GM19455 (cell line): ENCODE measurements around the gene ALS2CL.

Experiments
- ATAC-seq: cut with Tn5 transposase; IDR thresholded peaks from one replicate; pipeline ENCODE4 v1.9.1; 2021; ENCODE audit not compliant: unreplicated experiment

Gene ALS2CL

GRCh38 chr3:46680298-46680826 is 13.1 kb downstream of the ALS2CL start:
- no peak for ATAC-seq

GRCh38 chr3:46679681-46680080 is 13.8 kb downstream of the ALS2CL start:
- ATAC-seq: no peak

GRCh38 chr3:46678280-46678679 is 15.2 kb downstream of the ALS2CL start:
- no peak for ATAC-seq

DNA sequence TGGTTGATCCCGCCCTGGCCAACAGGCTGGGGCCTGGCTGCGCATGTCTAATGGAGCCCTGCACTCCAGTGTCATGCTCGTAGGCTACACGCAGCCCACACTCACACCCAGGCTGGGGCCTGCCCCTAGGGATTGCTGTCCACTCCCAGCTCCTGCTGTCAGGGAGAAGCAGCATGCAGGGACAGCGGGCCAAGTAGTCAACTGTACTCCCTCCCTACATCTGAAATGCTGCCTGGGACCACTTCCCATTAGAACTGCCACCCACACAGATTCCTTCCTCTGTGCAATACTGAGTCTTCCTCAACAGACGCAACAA is 16.1 kb downstream of the ALS2CL start:
- ATAC-seq: no peak

DNA sequence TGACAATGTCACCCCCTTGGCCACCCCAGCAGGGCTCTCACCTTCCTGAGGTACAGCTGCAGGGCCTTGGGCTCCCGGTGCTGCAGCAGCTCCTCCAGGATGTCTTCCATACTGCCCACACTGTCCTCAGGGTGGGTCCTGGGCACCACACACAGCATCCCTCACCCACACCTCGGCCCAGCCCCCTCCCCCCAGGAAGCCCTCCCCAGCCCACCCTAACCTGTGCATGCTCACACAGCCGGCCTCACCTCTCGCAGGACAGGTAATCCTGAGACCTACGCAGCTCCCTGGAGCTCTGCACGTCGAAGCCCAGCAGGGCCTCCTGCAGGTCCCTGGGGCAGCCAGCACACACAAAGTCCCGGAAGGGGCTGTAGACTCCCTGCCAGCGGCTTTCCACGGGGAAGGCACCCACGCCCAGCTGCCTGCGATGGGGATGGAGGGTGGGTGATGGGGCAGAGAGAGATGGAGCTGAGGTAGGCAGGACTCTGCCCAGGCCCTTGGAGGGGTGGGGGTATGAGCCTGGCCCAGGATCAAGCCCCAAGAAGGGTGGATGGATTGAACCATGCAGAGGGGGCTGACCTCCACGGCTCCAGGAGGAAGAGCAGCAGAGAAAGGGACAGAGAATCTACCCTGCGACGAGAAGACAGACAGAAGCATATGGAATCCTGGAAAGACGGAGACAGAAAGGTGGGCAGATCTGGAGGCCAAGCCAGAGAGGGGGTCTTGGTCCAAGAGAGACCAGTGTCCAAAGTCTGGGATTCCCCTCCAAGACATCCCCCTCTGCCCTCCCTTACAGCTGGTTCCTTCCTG is 16.7 kb downstream of the ALS2CL start:
- no peak for ATAC-seq

DNA sequence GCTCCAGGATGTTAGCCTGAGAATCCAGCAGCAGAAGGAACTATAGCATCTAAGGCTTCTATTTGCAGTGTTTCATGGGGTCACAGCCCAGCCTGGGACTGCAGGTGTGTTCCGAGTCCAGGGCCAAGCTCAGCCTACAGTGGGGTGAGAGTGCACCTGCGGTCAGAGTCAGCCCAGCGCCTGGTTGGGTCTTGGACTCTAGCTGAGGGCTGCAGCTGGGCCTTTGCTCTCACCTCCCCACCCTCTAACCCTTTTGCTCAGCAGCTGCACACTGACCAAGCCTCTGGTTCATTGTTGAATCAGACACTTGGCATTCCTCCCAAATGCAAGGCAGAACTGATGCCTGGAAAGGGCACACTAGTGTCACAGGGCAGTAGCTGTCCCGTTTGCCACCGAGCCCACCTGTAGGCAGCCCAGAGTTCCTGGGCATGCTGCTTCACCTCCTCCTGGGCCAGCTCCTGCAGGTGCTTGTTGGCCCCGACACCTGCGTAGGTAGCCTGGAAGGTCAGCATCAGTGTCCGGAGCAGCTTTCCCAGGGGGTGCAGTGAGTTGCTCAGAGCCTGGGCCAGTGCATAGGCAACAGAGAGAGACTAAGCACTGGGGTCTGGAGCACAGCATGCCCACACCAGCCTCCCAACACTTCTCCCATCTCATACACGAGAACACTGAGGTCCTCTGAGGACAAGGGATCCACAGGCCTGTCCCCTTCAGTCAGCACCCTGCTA is 17.5 kb downstream of the ALS2CL start:
- ATAC-seq: no peak

GRCh38 chr3:46675426-46675825 is 18.1 kb downstream of the ALS2CL start:
- no peak for ATAC-seq

- ATAC-seq: no peak
Measured at GRCh38 chr3:46674031-46674845, 19.2 kb downstream of the ALS2CL start.

DNA sequence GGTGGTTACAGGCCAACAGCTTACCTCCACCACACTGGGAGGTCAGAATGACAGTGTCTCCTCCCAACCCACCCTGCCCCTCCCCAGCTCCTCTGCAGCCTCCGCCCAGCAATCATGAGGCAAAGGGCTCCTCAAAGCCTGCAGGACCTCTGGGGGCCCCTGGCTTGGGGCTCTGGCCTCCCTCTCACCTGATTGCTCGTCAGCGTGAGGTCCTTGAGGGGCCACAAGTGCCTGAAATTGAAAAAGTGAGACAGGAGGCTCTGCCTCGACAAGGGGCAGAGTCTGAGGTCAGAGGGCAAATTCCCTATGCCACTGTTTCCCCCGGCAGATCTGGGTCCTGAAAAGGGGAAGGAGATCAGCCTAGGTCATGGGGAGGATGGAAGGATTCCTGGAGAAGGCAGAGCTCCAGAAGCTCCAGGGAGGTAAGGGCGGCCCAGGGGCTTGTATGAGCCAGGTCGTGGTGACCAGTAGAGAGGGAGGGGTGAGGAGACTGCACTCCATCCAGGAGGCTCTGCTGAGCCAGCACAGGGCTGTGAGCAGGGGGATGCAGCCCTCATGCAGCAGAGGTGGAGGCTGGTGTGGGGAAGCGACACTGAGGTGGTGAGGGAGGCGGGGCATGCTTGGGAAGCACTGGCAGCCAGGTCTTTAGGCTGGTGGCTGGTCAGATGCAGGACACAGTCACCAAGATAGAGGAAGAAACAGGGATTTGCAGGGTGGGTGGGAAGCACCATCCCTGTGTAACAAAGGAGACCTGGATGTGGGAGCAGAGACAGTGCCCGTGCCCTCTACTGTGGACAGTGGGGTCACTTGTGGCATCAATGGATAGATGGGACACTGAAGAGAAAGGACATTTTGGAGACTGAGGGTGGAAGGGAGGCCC is 20.1 kb downstream of the ALS2CL start:
- no peak for ATAC-seq

GRCh38 chr3:46672349-46672695 is 21.2 kb downstream of the ALS2CL start:
- ATAC-seq: no peak

GRCh38 chr3:46671541-46672348 is 21.7 kb downstream of the ALS2CL start:
- no peak for ATAC-seq

- ATAC-seq: no peak
Measured at GRCh38 chr3:46670891-46671427, 22.5 kb downstream of the ALS2CL start.

DNA sequence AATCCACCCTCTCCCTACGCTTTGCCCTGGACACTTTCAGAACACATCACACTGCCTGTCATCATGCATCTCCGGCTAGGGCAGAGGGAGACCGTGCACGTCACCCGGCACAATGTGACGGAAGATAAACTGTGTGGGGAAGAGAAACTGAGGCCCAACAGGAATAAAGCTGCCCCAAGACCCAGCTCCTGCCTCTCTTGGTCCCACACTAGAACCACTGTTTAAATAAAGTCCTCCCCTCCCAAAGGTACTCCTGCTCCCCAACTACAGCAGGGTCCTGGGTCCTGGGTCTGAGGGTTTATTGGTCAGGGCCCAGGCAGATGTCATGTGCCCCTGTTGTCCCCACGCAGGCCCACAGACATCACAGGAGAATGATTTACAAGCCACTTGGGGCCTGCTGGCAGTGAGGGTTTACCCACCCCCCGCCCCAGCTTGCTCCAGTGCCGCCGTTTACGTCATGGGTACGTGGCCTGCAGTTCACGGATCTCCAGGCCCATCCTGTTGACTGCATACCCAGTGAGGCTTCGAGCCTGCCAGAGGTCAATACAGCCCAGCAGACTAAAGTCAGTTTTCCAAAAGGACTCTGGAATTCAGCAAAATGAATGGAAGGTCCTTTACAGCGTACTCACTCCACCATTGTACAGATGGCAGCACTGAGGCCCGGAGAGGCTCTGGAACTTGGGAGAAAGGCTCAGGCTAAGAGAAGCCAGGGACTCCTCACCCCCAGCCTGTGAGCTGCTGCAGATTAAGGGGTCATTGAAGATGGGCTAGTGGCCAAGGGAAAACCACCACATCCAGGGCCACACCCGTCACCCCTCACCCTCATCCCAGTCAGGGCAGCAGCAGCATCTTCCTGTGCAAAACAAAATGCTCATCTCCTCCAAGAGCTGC is 23.2 kb downstream of the ALS2CL start:
- no peak for ATAC-seq

- no peak for ATAC-seq
Measured at GRCh38 chr3:46669191-46669999, 24.1 kb downstream of the ALS2CL start.

DNA sequence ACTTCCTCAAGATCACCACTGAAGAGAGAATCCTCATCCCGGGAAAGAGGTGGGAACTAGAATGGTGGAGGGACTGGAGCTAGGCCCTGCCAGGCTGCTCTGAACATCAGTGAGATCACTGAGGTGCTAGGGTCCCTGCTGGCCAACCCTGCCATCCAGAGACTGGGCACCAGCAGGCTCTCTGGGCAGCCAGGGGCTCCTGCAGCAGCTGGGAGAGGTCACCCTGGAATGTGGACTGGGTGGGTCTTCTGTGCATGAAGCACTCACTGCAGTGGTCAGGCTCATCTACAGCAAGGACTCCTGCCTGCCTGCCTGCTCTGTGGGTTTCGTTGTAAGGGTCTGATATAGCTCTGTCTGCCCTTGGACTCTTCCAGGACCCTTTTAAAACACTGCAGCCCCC is 24.9 kb downstream of the ALS2CL start:
- ATAC-seq: no peak

GRCh38 chr3:46668116-46668515 is 25.4 kb downstream of the ALS2CL start:
- no peak for ATAC-seq

- no peak for ATAC-seq
Measured at GRCh38 chr3:46667657-46668056, 25.8 kb downstream of the ALS2CL start.
